Measurements from ENCODE around the gene ATRAID.

Gene ATRAID

GRCh38 chr2:27247893-27248292 is 36.1 kb downstream of the ATRAID start:
- DNase-seq = no peak

GRCh38 chr2:27249159-27249890 is 37.5 kb downstream of the ATRAID start:
- no peak for DNase-seq

GRCh38 chr2:27249891-27250651 is 38.2 kb downstream of the ATRAID start:
- peak in 19 of 56 donors; percentile 5 to 55 (median 13) for DNase-seq

- DNase-seq = no peak
Observed at GRCh38 chr2:27250652-27251379, 39.0 kb downstream of the ATRAID start.

GRCh38 chr2:27251766-27252165 is 39.9 kb downstream of the ATRAID start:
- no peak for DNase-seq

- DNase-seq = no peak
Observed at GRCh38 chr2:27255187-27255586, 43.3 kb downstream of the ATRAID start.

- no peak for DNase-seq
Observed at GRCh38 chr2:27255660-27256059, 43.8 kb downstream of the ATRAID start.

GRCh38 chr2:27256855-27257454 is 45.1 kb downstream of the ATRAID start:
- no peak for DNase-seq

GRCh38 chr2:27258051-27258450 is 46.2 kb downstream of the ATRAID start:
- DNase-seq = no peak

- no peak for DNase-seq
Observed at GRCh38 chr2:27261241-27261925, 49.5 kb downstream of the ATRAID start.

GRCh38 chr2:27261926-27262298 is 50.1 kb downstream of the ATRAID start:
- peak in 1 of 56 donors; percentile 10 for DNase-seq

- DNase-seq = peak in 32 of 56 donors; percentile 5 to 72 (median 43)
Observed at GRCh38 chr2:27262379-27263286, 50.8 kb downstream of the ATRAID start, which contains the start of gene SLC30A3. Gene SLC30A3, minus strand, starts transcription at chr2:27263047. Its CDS starts 141 bp downstream, at chr2:27262906.

GRCh38 chr2:27263287-27264252 is 51.7 kb downstream of the ATRAID start:
- peak in 10 of 56 donors; percentile 12 to 40 (median 24) for DNase-seq

GRCh38 chr2:27264253-27264752 is 52.5 kb downstream of the ATRAID start:
- DNase-seq = no peak

- DNase-seq = peak in 23 of 56 donors; percentile 6 to 63 (median 23)
Observed at GRCh38 chr2:27264753-27265535, 53.1 kb downstream of the ATRAID start.

- DNase-seq = no peak
Observed at GRCh38 chr2:27265536-27265870, 53.7 kb downstream of the ATRAID start.

Measured in amygdala (tissue), 56 donors.